Breast epithelium (tissue), 4 donors: ENCODE data around the gene FAM222A. TPM values are rescaled to one million over a fixed set of nuclear protein-coding genes. Genes with fewer than 3 reads are reported as not detected.

Experiments
- DNase-seq, 2 donors: peaks; one replicate each; pipeline ENCODE4 v3.0.0-alpha.2; 2019; ENCODE audit warnings: low spot score in 2 of 2
- H3K27ac ChIP-seq, 2 donors: fragments of 200-600 bp; sonication (generic) in 1 of 2; one replicate each; pipeline ENCODE4 v1.5.1; 2016 to 2019; ENCODE audit warnings: mild to moderate bottlenecking in 1 of 2
- H3K27me3 ChIP-seq, 2 donors: fragments of 200-600 bp; sonication (generic) in 1 of 2; one replicate each; pipeline versions ENCODE4 v1.5.1 to v1.6.0; 2017 to 2019; ENCODE audit warnings: control low read depth in 1 of 2, mild to moderate bottlenecking in 1 of 2
- H3K36me3 ChIP-seq: fragments of 200-600 bp; one replicate; pipeline ENCODE4 v1.5.1; 2019
- H3K4me1 ChIP-seq, 2 donors: fragments of 200-600 bp; sonication (generic); one replicate each; pipeline ENCODE4 v1.5.1; 2016 to 2019; ENCODE audit warnings: control low read depth in 1 of 2
- H3K4me3 ChIP-seq, 3 donors: fragments of 200-600 bp; sonication (generic); 1 replicate in 2 of 3; 2 replicates in 1 of 3; pipeline ENCODE4 v1.5.1; 2016 to 2019; ENCODE audit warnings: mild to moderate bottlenecking in 3 of 3, moderate library complexity in 2 of 3
- H3K9me3 ChIP-seq, 2 donors: fragments of 200-600 bp; sonication (generic) in 1 of 2; one replicate each; pipeline ENCODE4 v1.5.1; 2016 to 2019; ENCODE audit warnings: control low read depth in 1 of 2
- CTCF ChIP-seq, 3 donors: fragments of 450-650 bp; IDR thresholded peaks; one replicate each; pipeline ENCODE4 v1.5.1; 2016 to 2017; ENCODE audit warnings: antibody characterized with exemption in 3 of 3, mild to moderate bottlenecking in 3 of 3, moderate library complexity in 3 of 3
- POLR2A ChIP-seq: fragments of 450-650 bp; IDR thresholded peaks from one replicate; pipeline ENCODE4 v1.6.1; 2016; ENCODE audit warnings: antibody characterized with exemption, mild to moderate bottlenecking, moderate library complexity
- POLR2AphosphoS5 ChIP-seq, 3 donors: sonication (generic); formaldehyde crosslinking; IDR thresholded peaks; one replicate each; pipeline ENCODE4 v1.6.1; 2017; ENCODE audit warnings: antibody characterized with exemption in 3 of 3
- intact Hi-C: fragments of 100-400 bp; cut with DNase I; formaldehyde crosslinking; loops from one replicate; pipeline ENCODE4 v1.15.1; 2023; ENCODE audit warnings: low total_unique reads
- total RNA-seq, 3 donors: library from RNA; depleted of rRNA; stranded (reverse); fragments of >200 nt; gene quantifications; one replicate each; pipeline ENCODE4 v1.1.0, GENCODE V29; 2016

FAM222A gene
- total RNA-seq, 3 donors from 2014 or later, result 0.32 to 7.3 (median 1.3) TPM

- TF ChIP-seq CTCF (IDR thresholded peaks at IDR 0.05) (no peak), POLR2A (no peak), POLR2AphosphoS5 (IDR thresholded peaks at IDR 0.05) (no peak)
- Histone ChIP-seq H3K9me3 (peaks cover 0 to 8% of the 10 kb centered on the region in 2 donors), H3K27me3 (no peaks in the 10 kb centered on the region), H3K4me1 (no peaks in the 10 kb centered on the region), H3K27ac (no peak overlapping the region), H3K4me3 (no peak overlapping the region), H3K36me3 (no peaks in the 10 kb centered on the region)
- intact Hi-C loops, result no loop called here
- no peak for DNase-seq
These were observed 42.8 kb downstream of the FAM222A start for GRCh38 chr12:109756457-109756856.

GRCh38 chr12:109757671-109758265 lies 44.1 kb downstream of the FAM222A start:
- TF ChIP-seq POLR2A (no peak), CTCF (IDR thresholded peaks at IDR 0.05) (no peak), POLR2AphosphoS5 (IDR thresholded peaks at IDR 0.05) (no peak)
- Histone ChIP-seq H3K9me3 (peaks cover 0 to 8% of the 10 kb centered on the region in 2 donors), H3K27me3 (no peaks in the 10 kb centered on the region), H3K4me1 (no peaks in the 10 kb centered on the region), H3K36me3 (no peaks in the 10 kb centered on the region), H3K4me3 (no peak overlapping the region), H3K27ac (no peak overlapping the region)
- peak in 1 of 2 donors; percentile 15 for DNase-seq
- intact Hi-C loops, result no loop called here

GRCh38 chr12:109758426-109759420 lies 45.1 kb downstream of the FAM222A start:
- intact Hi-C loops, result no loop called here
- TF ChIP-seq CTCF (IDR thresholded peaks at IDR 0.05), result no peak
- no peak for TF ChIP-seq POLR2A
- no peak for TF ChIP-seq POLR2AphosphoS5 (IDR thresholded peaks at IDR 0.05)
- Histone ChIP-seq H3K4me1 (no peaks in the 10 kb centered on the region), H3K27me3 (no peaks in the 10 kb centered on the region), H3K9me3 (peaks cover 6 to 12% of the 10 kb centered on the region in 2 donors), H3K36me3 (no peaks in the 10 kb centered on the region), H3K4me3 (no peak overlapping the region), H3K27ac (no peak overlapping the region)
- peak in 1 of 2 donors; percentile 31 for DNase-seq

GRCh38 chr12:109759595-109759994 lies 46.0 kb downstream of the FAM222A start:
- no peaks in the 10 kb centered on the region for H3K36me3 ChIP-seq
- peak in 1 of 2 donors; percentile 17 for DNase-seq
- H3K4me3 ChIP-seq, result no peak overlapping the region
- H3K27me3 ChIP-seq, result no peaks in the 10 kb centered on the region
- TF ChIP-seq POLR2AphosphoS5 (IDR thresholded peaks at IDR 0.05), result no peak
- no peak for TF ChIP-seq CTCF (IDR thresholded peaks at IDR 0.05)
- TF ChIP-seq POLR2A, result no peak
- H3K27ac ChIP-seq, result no peak overlapping the region
- intact Hi-C loops, result no loop called here
- no peaks in the 10 kb centered on the region for H3K4me1 ChIP-seq
- H3K9me3 ChIP-seq, result peaks cover 6 to 12% of the 10 kb centered on the region in 2 donors
